T-helper 2 cell (primary cell): ENCODE results near the gene THSD4.
"Not testable (repeated sequence)": the region's sequence is repeated elsewhere in the genome, so short reads cannot be mapped to it uniquely, and the experiment has no call there.

Source experiments
- DNase-seq, 5 experiments: peaks; one replicate each; pipeline versions ENCODE4 v3.0.0 to v3.0.0-alpha.2; 2012 to 2022

THSD4 gene

DNA sequence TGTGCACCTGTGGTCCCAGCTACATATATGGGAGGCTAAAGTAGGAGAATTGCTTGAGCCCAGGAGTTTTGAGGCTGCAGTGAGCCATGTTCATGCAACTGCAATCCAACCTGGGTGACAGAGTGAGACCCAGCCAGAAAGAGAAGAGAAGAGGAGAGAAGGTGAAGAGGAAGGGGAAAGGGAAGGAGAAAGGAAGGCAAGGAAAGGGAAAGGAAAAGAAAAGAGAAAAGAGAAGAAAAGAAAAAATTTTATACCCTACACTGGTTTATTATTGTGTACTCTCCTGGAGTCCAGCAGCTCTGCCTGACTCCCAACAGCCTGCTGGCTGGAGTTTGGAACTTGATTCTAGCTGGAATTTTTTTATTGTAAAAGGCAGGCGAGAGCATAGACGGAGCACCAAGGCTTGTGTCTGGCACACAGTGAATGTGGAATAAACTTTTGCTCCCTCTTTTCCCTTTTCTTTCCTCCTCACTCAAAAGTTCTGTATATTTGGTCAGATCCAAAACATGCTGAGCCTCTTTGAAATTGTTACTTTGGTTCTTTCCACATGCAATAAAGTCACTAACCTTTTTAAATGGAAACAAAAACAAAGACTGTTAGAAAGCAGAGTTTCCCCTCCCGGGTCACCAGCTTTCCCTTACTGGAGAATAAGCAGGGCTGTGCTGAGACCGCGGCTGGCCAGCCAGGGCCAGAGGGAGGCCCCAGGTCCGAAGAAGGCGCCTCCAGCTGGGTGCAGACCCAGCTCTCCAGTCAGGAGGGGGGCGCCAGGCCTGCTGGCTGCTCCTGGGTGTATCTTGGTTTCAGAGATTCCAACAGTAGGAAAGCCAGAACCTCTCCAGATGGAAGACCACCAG lies 9.9 kb downstream of the THSD4 start:
- DNase-seq = no peak

DNA sequence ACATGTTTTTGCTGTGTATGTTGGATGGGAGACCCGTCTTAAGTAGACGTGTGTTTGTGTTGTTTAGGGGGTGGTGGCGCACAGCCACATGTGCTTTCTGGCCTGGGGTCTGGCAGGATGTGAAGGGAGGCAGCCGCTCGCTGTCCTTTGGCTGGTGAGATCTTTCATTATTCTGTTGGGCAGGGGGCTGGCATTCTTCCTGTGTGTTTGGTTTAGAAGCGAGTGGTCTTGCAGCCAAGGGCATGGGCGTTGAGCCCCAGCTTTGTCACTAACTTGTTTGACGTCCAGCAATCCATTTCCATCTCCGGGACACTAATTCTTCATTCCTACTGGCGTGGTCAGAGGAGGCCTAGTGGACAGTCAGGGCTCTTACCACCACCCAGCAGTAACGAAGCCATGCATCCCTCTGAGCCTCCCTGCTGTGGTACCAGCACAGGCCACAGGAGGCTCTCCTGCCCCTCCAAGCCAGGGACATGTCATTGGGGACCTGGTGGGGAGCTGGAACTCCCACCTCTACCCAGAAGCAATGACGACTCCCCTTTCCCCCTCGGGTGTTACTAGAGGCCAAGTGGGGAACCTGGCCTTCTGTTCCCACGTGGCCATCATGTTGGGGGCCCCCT lies 10.7 kb downstream of the THSD4 start:
- DNase-seq = no peak

DNA sequence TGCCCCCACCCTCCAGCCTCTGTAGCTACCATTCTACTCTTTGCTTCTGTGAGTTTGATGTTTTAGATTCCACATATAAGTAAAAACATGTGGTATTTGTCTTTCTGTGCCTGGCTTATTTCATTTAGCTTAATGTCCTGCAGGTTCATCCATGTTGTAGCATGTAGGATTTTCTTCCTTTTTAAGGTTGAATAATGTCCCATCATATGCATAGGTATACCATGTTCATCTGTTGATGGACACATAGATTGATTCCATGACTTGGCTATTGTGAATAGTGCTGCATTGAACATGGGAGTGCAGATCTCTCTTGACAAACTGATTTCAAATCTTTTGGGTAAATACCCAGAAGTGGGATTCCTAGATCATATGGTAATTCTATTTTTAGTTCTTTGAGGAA lies 11.8 kb downstream of the THSD4 start:
- DNase-seq = no peak

DNA sequence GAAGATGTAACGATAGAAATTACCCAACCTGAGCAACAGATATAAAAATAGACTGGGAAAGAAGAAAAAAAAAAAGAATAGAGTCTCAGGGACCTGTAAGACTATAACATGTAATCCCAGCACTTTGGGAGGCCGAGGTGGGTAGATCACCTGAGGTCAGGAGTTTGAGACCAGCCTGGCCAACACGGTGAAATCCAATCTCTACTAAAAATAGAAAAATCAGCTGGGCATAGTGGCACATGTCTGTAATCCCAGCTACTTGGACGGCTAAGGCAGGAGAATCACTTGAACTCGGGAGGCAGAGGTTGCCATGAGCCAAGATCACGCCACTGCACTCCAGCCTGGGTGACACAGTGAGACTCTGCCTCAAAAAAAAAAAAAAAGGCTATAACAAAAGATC lies 12.9 kb downstream of the THSD4 start:
- not testable (repeated sequence) for DNase-seq

DNA sequence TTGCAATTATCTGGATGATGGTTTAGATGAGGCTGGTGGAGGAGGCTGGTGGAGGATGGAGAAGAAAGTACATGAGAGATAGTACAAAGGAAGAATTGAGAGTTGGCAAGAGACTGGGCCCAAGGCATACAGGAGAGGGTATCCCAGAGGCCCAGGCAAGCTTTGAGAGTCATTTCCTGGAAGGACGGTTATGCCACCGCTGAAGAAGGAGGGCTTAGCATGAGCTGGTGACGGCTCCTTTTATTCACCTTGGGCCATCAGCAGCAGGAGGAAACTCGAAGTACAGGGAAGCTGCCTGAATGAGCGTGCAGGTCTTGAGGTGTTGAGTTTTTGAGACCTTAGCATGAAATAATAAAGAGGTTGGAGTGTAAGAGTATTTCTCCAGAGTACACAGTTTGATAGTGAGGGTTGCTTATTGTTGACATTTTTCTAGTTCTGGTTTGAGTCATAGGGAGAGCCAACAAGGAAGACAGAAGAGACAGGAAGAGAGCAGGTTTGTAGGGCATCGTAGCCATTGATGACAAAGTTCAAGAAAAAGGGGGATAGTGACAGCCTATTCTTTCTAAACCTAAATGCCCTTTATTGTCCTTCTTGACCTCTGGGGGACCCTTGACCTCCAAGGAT lies 13.8 kb downstream of the THSD4 start:
- DNase-seq = no peak

- no peak for DNase-seq
Observed at GRCh38 chr15:71129669-71130068, 14.4 kb downstream of the THSD4 start.

DNA sequence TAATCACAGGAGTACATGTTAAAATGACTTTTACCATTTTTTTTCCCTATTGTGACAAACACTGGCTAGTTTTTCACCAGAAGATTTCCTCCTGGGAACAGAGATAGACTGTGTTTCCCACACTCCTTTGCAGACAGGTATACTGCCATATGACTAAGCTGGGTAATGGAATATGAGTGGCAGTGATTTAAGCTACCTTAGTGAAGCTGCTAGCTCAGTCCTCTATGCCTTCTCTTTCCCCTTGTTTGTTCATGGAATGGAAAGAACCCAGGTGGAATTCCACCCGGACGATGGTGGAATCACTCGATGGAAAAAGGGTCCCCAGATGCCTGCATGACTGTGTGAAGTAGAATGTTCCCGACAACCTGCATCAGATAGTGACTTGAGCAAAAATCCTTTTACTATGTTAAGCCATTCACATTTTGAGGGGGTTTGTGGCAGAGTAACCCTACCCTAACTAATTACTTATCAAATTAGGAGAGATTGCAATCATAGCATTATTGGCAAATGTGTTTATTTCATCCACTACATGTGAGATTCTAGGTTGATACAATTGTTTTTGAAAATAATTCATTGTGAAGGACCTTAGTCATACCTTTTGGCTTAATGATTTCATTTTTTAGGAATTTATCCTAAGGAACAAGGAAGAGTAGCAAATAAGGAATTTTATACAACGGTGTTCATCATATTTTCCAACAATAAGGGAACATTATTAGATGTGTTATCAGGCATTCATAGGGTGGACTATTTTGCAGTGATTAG lies 16.5 kb downstream of the THSD4 start:
- DNase-seq = no peak

- DNase-seq = no peak
Observed at GRCh38 chr15:71133747-71134472, 18.6 kb downstream of the THSD4 start.

DNA sequence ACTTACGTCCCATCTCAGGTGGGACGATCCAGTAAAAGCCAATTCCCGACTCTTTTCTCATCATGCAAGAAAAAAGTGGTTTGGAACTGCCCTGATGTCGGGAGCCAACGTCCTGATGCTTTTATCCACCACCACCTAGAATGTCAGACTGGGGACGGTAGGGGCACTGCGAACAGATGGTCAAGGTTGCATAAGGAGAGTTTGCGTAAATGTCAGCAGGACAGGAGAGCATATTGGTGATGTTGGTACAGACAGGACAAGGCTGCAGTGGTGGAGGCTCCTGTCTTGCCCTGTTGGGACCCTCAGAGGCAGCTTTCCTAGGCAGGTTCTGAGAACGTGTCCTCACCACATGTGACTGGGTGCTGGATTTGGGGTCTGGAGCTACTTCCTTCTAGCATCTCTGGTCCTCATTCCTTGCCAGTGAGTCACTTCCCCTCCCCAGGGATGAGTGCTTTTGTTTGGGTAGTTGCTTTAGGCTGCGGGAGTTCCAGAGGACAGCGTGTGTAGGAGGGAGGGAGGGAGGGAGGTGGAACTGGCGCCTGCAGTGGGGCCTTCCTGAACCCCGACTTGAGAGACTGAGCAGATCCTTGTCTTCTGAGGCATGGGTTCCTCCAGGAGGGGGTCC lies 21.0 kb downstream of the THSD4 start:
- DNase-seq = no peak

GRCh38 chr15:71136793-71137518 lies 21.7 kb downstream of the THSD4 start:
- DNase-seq = no peak

- no peak for DNase-seq
Observed at GRCh38 chr15:71138473-71138872, 23.2 kb downstream of the THSD4 start.

GRCh38 chr15:71139241-71139640 lies 24.0 kb downstream of the THSD4 start:
- no peak for DNase-seq

DNA sequence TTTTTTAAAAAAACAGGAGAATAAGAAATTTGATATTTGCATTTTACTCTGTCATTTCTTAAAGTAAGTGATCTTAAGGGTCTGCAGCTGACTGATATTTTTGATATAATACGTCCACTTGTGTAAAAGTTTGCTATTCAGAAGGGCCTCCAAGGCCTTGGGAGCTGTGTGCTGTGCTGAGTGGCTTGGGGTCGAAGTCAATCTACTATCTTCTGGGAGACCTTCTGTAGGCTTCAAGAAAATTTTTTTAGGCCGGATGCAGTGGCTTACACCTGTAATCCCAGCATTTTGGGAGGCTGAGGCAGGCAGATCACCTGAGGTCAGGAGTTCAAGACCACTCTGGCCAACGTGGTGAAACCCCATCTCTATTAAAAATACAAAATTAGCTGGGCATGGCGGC lies 26.3 kb downstream of the THSD4 start:
- no peak for DNase-seq

- DNase-seq = no peak
Observed at GRCh38 chr15:71142780-71143179, 27.5 kb downstream of the THSD4 start.

- DNase-seq = no peak
Observed at GRCh38 chr15:71143373-71144310, 28.4 kb downstream of the THSD4 start.

DNA sequence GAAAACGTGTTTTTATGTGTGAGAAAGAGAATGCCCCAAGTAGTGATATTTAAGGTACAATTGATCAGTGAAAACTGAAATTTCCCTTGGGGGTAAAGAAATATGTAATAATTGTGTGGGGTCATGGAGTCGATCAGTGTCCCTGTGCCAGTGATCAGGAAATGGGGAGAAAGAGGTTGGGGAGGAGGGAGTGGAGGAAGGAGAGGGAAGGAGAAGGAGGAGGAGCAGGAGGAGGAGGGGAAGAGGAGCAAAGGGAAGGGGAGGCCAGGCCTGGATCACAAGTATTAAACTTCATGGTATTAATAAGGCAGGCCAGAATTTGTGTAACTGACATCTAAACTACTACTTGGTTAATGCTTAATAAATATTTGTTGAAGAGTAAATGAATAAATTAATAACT lies 30.4 kb downstream of the THSD4 start:
- DNase-seq = no peak

DNA sequence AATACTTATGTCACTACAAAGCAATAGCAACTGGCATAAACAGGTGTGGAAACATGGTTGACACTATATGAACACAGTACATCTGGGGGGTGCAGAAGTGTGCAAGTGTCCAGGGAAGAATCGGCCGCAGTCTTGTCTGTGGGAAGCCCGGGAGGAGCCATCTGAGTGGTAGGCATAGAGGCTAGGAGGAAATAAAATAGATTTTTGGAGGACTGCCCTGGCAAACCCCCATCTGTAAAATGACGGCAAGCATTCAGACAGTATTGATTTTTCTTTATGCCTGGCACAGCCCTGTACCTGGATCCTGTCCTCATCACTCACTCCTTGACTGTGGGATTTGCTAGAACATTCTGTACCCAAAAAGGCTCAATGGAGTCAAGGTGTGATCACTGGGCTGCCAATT lies 31.3 kb downstream of the THSD4 start:
- no peak for DNase-seq

DNA sequence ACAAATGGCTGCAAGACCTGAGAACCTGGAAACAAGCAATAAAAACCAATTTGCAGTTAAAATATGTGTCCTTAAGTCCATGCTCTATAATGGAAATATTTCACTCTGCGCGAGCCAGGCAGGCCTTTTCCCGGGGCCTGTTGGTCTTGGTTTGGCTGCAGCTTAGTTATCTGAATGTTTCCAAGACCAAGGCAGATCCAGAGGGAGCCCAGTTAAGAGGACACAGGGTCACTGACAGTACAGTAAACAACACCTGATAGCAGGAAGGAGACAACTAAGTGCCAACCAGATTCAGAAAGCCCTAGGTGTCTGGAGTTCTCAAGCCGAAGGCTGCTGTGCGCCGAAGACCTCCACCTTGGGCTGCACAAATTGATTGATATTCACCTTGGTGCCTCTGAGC lies 32.8 kb downstream of the THSD4 start:
- no peak for DNase-seq

DNA sequence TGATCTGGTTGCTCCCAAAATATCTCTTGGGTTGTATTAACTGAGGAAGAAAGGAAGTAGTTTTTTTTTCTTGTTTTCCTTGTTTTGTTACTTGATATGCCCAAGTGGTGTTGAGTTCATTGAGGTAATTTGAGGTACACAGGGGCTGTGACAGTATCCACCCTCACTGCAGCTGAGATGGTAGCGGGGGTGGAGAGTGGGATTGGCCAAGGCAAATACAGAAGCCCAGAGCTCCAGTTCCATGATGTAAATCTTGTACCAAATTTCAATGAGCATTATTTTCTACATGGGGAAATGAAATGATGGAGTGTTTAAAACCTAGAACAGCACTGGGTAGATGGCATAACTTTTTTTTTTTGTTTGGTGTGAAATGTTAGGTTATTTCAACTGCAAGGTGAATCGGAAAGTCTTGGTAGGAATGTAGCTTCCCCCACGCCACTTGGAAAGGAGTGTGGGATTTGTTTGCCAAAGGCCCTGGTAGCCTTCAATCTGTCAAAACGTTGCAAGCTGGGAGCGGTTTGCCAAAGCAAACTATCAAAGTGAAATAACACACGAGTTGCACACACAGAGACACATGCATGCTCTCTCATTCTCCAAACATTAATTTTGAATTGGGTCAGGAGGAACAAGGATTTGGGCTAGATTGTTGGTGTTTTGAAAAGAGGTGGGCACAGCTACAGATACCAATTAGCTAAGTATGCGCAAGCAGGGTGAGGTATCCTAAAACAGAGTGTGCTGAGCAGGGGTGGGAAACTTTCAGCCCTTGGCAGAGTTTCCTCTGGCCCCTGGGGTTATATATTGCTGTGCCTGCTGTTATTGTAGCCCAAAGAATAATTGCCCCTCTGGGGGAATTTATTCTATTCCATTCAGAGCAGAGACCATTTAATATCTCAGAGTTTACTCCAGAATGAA lies 34.6 kb downstream of the THSD4 start:
- DNase-seq = no peak
